H7 (cell line): ENCODE measurements around the gene IPO8. TPM values are rescaled to one million over a fixed set of nuclear protein-coding genes. Genes with fewer than 3 reads are reported as not detected.

Experiments used
- DNase-seq: peaks from one replicate; pipeline ENCODE4 v3.0.0; 2012
- H3K27me3 ChIP-seq: 2 replicates; pipeline ENCODE4 v1.6.0; 2011; ENCODE audit warnings: mild to moderate bottlenecking, low read length; ENCODE audit not compliant: control insufficient read depth, insufficient read depth
- H3K36me3 ChIP-seq: replicated peaks from 2 replicates; pipeline ENCODE4 v1.5.1; 2011; ENCODE audit warnings: low read length; ENCODE audit not compliant: control insufficient read depth, insufficient read depth
- H3K4me3 ChIP-seq: 2 replicates; pipeline ENCODE4 v1.5.1; 2011; ENCODE audit warnings: low read depth, mild to moderate bottlenecking, control low read depth, low read length, moderate library complexity; ENCODE audit not compliant: insufficient read depth
- total RNA-seq: library from RNA; depleted of rRNA; stranded (reverse); fragments of >200 nt; shearing (Covaris generic); gene quantifications from 2 replicates; pipeline ENCODE4 v1.2.3, GENCODE V29; 2014

Gene IPO8
- total RNA-seq, 1 experiment from 2014 or later, result 17.3 TPM

- no peak for DNase-seq
- no peaks in the 10 kb centered on the region for H3K36me3 ChIP-seq
- H3K4me3 ChIP-seq, result no peak overlapping the region
- no peaks in the 10 kb centered on the region for H3K27me3 ChIP-seq
Measured at GRCh38 chr12:30698346-30698745, 2.7 kb upstream of the IPO8 start.

GRCh38 chr12:30696943-30697342, 1.3 kb upstream of the IPO8 start:
- no peaks in the 10 kb centered on the region for H3K36me3 ChIP-seq
- no peak for DNase-seq
- peak overlapping the region; percentile 98; the same call in 1 of the 2 replicates for H3K4me3 ChIP-seq
- no peaks in the 10 kb centered on the region for H3K27me3 ChIP-seq

- DNase-seq, result peak; percentile 44
- Histone ChIP-seq H3K36me3 (no peaks in the 10 kb centered on the region), H3K4me3 (peak overlapping the region; percentile 98), H3K27me3 (no peaks in the 10 kb centered on the region)
Measured at GRCh38 chr12:30696486-30696885, 817 bp upstream of the IPO8 start.

- H3K4me3 ChIP-seq, result peak overlapping the region; percentile 98
- H3K36me3 ChIP-seq, result no peaks in the 10 kb centered on the region
- no peak for DNase-seq
- no peaks in the 10 kb centered on the region for H3K27me3 ChIP-seq
Measured at GRCh38 chr12:30696103-30696408, 387 bp upstream of the IPO8 start.

GRCh38 chr12:30694412-30695198, 1.1 kb downstream of the IPO8 start:
- Histone ChIP-seq H3K4me3 (peak overlapping the region; percentile 98), H3K36me3 (no peaks in the 10 kb centered on the region), H3K27me3 (no peaks in the 10 kb centered on the region)
- peak; percentile 50 for DNase-seq

- H3K36me3 ChIP-seq, result no peaks in the 10 kb centered on the region
- no peak for DNase-seq
- H3K4me3 ChIP-seq, result no peak overlapping the region
Measured at GRCh38 chr12:30692470-30692869, 3.2 kb downstream of the IPO8 start.

GRCh38 chr12:30691122-30691879, 4.4 kb downstream of the IPO8 start:
- Histone ChIP-seq H3K4me3 (no peak overlapping the region), H3K27me3 (no peaks in the 10 kb centered on the region), H3K36me3 (no peaks in the 10 kb centered on the region)
- no peak for DNase-seq

More at GRCh38 chr12:30692470-30692869, 3.2 kb downstream of the IPO8 start:
- no peaks in the 10 kb centered on the region for H3K27me3 ChIP-seq

- no peak for DNase-seq
- no peaks in the 10 kb centered on the region for H3K27me3 ChIP-seq
- H3K36me3 ChIP-seq, result no peaks in the 10 kb centered on the region
- H3K4me3 ChIP-seq, result no peak overlapping the region
Measured at GRCh38 chr12:30687265-30687986, 8.2 kb downstream of the IPO8 start.

- Histone ChIP-seq H3K27me3 (no peaks in the 10 kb centered on the region), H3K4me3 (no peak overlapping the region), H3K36me3 (peaks cover 1% of the 10 kb centered on the region)
- no peak for DNase-seq
Measured at GRCh38 chr12:30679241-30679640, 16.4 kb downstream of the IPO8 start.

GRCh38 chr12:30678221-30678620, 17.4 kb downstream of the IPO8 start:
- H3K36me3 ChIP-seq, result peaks cover 3% of the 10 kb centered on the region
- H3K4me3 ChIP-seq, result no peak overlapping the region
- no peaks in the 10 kb centered on the region for H3K27me3 ChIP-seq
- DNase-seq, result no peak

GRCh38 chr12:30661210-30661609, 34.5 kb downstream of the IPO8 start:
- no peaks in the 10 kb centered on the region for H3K27me3 ChIP-seq
- no peak for DNase-seq
- H3K4me3 ChIP-seq, result no peak overlapping the region
- no peaks in the 10 kb centered on the region; the same call in 1 of the 2 replicates for H3K36me3 ChIP-seq

GRCh38 chr12:30652034-30652696, 43.5 kb downstream of the IPO8 start:
- Histone ChIP-seq H3K36me3 (peaks cover 1% of the 10 kb centered on the region; the same call in 1 of the 2 replicates), H3K4me3 (no peak overlapping the region), H3K27me3 (no peaks in the 10 kb centered on the region)
- no peak for DNase-seq

- Histone ChIP-seq H3K36me3 (no peaks in the 10 kb centered on the region; the same call in 1 of the 2 replicates), H3K4me3 (no peak overlapping the region), H3K27me3 (no peaks in the 10 kb centered on the region)
- no peak for DNase-seq
Measured at GRCh38 chr12:30646821-30647220, 48.8 kb downstream of the IPO8 start.

- no peak overlapping the region for H3K4me3 ChIP-seq
- no peaks in the 10 kb centered on the region for H3K27me3 ChIP-seq
- no peaks in the 10 kb centered on the region for H3K36me3 ChIP-seq
- no peak for DNase-seq
Measured at GRCh38 chr12:30643366-30643765, 52.3 kb downstream of the IPO8 start.
